ENCODE data around the gene LRP5.

The LRP5 gene

DNA sequence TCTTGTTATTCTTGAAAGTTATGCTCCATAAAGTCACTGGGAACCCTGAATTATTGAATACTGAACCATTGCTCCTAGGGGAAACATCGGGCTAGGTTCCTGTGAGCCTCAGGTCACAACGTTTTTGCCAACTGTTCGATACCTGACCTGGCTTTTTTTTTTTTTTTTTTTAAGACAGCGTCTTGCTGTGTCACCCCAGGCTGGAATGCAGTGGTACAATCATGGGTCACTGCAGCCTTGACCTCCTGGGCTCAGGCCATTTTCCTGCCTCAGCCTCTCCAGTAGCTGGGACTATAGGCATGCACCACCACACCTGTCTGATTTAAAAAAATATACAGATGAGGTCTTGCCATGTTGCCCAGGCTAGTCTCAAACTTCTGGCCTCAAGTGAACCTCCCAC is 22.5 kb downstream of the LRP5 start:
- no peak for DNase-seq (ENCODE audit: low read depth)
- H3K4me3 ChIP-seq (replicated peaks; ENCODE audit: low read depth, low read length) = no peak overlapping the region
- TF ChIP-seq, protein P1, sequence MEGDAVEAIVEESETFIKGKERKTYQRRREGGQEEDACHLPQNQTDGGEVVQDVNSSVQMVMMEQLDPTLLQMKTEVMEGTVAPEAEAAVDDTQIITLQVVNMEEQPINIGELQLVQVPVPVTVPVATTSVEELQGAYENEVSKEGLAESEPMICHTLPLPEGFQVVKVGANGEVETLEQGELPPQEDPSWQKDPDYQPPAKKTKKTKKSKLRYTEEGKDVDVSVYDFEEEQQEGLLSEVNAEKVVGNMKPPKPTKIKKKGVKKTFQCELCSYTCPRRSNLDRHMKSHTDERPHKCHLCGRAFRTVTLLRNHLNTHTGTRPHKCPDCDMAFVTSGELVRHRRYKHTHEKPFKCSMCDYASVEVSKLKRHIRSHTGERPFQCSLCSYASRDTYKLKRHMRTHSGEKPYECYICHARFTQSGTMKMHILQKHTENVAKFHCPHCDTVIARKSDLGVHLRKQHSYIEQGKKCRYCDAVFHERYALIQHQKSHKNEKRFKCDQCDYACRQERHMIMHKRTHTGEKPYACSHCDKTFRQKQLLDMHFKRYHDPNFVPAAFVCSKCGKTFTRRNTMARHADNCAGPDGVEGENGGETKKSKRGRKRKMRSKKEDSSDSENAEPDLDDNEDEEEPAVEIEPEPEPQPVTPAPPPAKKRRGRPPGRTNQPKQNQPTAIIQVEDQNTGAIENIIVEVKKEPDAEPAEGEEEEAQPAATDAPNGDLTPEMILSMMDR (IDR thresholded peaks at IDR 0.05; ENCODE audit: low read length, missing control alignments) = no peak

DNA sequence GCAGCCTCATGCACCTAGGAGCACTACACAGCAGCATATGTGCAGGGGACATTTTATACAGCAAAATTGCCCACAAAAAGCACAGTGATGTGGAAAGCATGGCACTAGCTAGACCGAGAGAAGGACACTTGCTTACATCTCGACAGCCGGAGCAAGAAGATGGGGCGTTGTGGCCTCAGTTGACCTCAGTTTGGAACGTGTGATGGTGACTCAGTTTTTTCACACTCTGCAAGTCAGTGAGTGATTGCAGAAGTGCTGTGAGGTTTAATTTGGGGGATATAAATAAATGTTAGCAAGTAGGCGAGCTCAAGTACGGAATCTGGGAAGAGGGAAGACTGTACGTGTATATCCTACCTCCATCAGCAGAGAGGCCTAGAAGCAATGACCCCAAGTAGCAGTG is 23.3 kb downstream of the LRP5 start:
- DNase-seq (ENCODE audit: low read depth) = no peak
- no peak overlapping the region for H3K4me3 ChIP-seq (replicated peaks; ENCODE audit: low read depth, low read length)
- TF ChIP-seq, protein P1 (IDR thresholded peaks at IDR 0.05; ENCODE audit: low read length, missing control alignments) = no peak

DNA sequence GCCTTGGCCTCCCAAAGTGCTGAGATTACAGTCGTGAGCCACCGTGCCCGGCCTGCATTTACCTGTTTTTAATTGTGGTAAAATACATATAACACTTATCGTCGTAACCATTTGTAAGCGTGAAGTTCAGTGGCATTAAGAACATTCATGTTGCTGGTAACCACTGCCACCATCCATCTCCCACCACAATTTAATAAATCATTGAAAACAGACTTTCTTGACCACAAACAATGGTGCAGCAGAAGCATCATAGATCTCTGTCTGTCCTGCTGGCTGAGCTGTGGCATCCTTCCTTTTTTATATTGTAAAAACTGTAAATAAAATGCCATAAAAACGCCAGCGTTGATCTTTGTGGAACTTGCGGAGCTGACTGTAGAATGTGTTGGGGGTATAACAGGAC is 24.3 kb downstream of the LRP5 start:
- TF ChIP-seq, protein P1 (IDR thresholded peaks at IDR 0.05; ENCODE audit: low read length, missing control alignments) = no peak

DNA sequence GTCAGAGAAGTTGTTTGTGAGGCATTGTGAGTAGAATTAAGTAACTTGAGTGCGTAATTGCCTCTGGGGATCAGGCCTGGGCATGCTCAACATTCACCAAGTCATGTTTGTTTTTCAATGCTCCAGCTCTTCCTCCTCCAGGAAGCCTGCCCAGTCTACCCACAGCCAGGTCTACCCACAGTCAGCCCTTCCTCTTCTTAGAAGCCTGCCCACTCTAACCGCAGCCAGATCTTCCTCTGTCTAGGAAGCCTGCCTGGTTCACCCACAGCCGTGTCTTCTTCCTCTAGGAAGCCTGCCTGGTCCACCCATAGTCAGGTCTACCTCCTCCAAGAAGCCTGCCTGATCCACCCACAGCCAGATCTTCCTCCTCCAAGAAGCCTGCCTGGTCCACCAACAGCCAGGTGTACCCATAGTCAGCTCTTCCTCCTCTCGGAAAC is 25.0 kb downstream of the LRP5 start:
- TF ChIP-seq, protein P1 (IDR thresholded peaks at IDR 0.05; ENCODE audit: low read length, missing control alignments) = no peak
- DNase-seq (ENCODE audit: low read depth) = no peak
- no peak overlapping the region for H3K4me3 ChIP-seq (replicated peaks; ENCODE audit: low read depth, low read length)

More for the DNA sequence above, 24.3 kb downstream of the LRP5 start:
- no peak for DNase-seq (ENCODE audit: low read depth)
- no peak overlapping the region for H3K4me3 ChIP-seq (replicated peaks; ENCODE audit: low read depth, low read length)

DNA sequence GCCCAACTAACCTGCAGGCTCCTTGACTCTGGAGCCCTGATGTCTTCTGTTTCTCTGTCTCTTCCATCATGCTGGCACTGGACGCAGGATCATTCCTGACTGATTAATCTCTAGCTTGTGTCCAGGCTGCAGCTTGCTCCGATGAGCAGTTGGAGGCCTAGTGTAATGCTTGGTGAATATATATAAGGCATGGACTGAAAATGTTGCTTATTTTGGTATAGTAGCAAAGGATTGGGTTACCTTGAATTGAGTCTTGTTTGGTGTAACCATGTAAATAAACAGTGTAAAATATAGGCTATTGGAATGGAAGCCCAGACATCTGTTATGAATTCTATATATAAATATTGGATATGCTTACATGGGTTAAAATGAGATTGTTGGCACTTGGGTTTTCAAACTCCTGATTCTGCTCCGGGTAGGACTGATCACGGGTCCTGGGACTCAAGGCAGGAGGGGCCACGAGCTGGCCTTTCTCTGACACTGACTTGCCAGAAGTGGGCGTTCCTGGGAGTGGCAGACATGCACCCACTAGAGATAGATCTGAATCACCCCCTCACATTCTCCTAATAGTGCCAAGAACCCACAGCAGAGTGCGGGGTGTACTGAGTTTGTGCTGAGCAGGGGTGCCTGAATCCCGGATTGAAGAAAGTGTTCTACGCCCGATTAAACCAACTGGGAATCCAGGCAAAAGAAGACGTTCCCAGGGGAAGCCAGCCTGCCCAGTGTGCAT is 25.8 kb downstream of the LRP5 start:
- TF ChIP-seq, protein P1 (IDR thresholded peaks at IDR 0.05; ENCODE audit: low read length, missing control alignments) = no peak
- H3K4me3 ChIP-seq (replicated peaks; ENCODE audit: low read depth, low read length) = no peak overlapping the region
- no peak for DNase-seq (ENCODE audit: low read depth)

DNA sequence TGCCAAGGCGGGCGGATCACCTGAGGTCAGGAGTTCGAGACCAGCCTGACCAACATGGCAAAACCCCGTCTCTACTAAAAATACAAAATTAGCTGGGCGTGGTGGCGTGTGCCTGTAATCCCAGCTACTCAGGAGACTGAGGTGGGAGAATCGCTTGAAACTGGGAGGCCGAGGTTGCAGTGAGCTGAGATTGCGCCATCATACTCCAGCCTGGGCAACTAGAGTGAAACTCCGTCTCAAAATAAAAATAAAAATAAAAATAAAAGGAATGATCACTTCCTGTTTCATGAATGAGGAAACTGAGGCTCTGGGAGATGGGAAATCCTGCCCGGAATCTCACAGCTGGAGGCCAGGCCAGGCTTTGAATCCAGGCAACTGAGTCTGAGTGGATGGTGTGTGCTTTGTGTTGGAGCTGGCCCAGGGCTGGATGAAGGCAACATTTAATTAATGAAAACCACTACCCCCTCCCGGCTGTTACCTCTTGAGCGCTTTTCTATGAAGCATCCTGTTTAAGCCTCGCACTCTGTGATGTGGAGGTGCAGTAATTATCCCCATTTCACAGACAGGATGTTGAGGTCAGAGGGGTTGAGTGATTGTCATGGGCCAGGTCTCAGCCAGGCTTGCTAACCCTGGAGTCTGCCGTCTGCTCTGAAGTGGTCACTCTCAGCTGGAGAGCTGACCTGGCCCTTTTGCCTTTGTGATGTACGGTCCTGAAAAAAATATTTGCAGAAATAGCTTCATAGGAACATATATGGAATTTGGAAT is 27.8 kb downstream of the LRP5 start:
- TF ChIP-seq, protein P1 (IDR thresholded peaks at IDR 0.05; ENCODE audit: low read length, missing control alignments) = no peak
- no peak for DNase-seq (ENCODE audit: low read depth)
- no peak overlapping the region for H3K4me3 ChIP-seq (replicated peaks; ENCODE audit: low read depth, low read length)

Data from fibroblast of pulmonary artery (primary cell).